Cardiac fibroblast (primary cell): ENCODE results near the gene TSPAN9.

Source experiments
- DNase-seq, 2 donors: peaks; one replicate each; pipeline versions ENCODE4 v3.0.0 to v3.0.0-alpha.2; 2010; ENCODE audit warnings: low read depth in 2 of 2
- H3K4me3 ChIP-seq, 2 donors: replicated peaks in 1 of 2; 1 replicate in 1 of 2; 2 replicates in 1 of 2; pipeline ENCODE4 v1.5.1; 2011; ENCODE audit warnings: low read depth in 2 of 2, low read length in 2 of 2, mild to moderate bottlenecking in 2 of 2, moderate library complexity in 1 of 2
- TF ChIP-seq, protein P1 (sequence below): IDR thresholded peaks from one replicate; pipeline ENCODE4 v1.5.1; 2011; ENCODE audit warnings: low read depth, mild to moderate bottlenecking, low read length, inconsistent platforms

Gene TSPAN9

DNA sequence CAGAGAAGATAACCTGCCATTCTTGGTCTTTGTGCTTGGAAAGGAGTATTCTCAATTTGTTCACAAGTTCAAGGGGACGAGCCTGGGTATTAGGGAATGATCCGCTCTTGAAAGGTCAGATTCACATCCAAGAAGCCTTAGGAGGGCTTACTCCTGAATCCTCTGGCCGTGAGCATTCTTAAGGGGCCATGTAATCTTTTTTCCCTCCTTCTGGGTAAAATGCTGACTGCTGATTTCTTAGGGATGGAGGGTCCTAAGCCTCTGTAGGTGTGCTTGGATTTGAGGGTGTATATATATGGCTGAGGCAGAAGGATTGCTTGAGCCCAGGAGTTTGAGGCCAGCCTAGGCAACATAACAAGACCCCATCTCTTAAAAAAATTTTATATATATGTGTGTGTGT is 149.1 kb downstream of the TSPAN9 start:
- TF ChIP-seq, protein P1, sequence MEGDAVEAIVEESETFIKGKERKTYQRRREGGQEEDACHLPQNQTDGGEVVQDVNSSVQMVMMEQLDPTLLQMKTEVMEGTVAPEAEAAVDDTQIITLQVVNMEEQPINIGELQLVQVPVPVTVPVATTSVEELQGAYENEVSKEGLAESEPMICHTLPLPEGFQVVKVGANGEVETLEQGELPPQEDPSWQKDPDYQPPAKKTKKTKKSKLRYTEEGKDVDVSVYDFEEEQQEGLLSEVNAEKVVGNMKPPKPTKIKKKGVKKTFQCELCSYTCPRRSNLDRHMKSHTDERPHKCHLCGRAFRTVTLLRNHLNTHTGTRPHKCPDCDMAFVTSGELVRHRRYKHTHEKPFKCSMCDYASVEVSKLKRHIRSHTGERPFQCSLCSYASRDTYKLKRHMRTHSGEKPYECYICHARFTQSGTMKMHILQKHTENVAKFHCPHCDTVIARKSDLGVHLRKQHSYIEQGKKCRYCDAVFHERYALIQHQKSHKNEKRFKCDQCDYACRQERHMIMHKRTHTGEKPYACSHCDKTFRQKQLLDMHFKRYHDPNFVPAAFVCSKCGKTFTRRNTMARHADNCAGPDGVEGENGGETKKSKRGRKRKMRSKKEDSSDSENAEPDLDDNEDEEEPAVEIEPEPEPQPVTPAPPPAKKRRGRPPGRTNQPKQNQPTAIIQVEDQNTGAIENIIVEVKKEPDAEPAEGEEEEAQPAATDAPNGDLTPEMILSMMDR, result no peak
- DNase-seq, result no peak

DNA sequence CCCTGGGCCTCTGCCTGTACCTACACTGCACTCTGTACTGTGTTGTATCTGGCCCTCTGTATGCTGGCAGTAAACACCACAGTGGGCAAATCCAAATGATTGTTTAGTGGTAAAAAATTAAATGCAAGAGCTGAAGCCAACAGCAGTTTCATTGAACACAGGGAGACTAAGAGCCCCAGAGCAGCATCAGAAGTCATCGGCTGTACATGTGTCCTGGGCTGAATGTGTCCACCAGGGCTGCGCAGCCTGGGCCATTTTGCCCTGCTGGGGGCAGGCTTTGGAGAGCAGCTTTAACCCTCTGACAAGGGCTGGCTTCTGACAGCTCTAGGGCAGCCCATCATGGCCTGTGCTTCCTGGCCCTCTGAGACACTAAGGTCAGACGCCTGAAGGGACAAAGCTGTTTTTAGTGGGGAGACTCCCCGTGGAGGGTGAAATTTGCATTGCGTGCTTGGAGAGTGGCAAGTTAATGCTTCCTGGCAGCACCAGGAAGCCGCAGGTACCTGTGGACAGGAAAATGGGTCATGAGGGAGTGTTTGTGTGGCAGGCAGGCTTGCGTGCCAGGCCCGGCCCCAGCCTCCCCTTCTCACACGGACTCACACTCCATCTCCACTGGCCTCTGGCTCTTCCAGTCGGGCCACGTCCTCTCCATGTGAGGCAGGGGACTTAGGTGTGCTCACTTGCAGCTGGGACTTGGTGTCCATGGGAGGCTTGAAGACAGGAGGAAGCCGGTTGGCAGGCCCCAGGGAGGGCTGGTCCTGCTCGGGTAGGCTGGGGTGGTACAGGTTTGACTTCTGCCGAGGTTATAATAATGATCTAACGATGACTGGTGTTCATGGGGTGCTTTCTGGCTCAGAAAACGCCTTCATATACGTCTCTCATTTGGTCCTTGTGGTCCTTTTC is 150.1 kb downstream of the TSPAN9 start:
- DNase-seq, result no peak
- no peak overlapping the region for H3K4me3 ChIP-seq

More for the DNA sequence above, 149.1 kb downstream of the TSPAN9 start:
- no peak overlapping the region for H3K4me3 ChIP-seq

DNA sequence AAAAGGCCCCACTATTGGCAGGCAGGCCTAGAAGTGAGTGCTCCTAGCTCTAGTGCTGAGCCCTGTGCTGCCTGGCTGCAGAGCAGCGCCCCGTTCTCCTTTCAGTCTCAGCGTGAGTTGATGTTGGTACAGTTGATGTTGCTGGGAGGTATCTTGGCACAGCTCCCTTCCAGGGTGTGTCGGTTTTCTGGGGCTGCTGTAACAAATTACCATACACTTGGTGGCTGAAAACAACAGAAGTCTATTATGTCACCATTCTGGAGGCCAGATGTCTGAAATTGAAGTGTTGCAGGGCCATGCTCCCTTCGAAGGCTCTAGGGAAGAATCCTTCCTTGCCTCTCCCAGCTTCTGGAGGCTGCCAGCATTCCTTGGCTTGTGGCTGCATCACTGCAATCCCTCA is 151.4 kb downstream of the TSPAN9 start:
- DNase-seq, result no peak
- no peak overlapping the region for H3K4me3 ChIP-seq
- TF ChIP-seq, protein P1, result no peak

More for the DNA sequence above, 150.1 kb downstream of the TSPAN9 start:
- TF ChIP-seq, protein P1, result no peak

DNA sequence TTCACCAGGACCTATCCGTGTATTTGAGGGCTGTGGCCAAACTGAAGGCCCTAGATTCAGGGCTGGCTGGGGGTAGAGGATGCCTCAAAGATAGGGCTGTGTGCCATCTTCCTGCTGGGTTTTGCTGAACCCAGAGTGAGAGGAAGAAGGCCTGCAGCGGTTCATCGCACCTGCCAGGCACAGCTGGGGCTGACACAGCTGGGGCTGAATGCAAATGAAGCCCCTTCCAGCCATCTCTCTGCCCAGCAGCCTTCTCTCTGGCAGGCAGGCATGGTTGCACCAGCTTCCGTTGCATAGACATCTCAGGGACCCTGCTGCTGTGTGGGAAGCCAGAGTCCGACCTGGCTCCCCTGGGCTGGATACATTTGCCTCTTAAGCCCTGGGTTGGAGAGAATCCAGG is 152.4 kb downstream of the TSPAN9 start:
- TF ChIP-seq, protein P1, result no peak
- DNase-seq, result no peak
- no peak overlapping the region for H3K4me3 ChIP-seq

DNA sequence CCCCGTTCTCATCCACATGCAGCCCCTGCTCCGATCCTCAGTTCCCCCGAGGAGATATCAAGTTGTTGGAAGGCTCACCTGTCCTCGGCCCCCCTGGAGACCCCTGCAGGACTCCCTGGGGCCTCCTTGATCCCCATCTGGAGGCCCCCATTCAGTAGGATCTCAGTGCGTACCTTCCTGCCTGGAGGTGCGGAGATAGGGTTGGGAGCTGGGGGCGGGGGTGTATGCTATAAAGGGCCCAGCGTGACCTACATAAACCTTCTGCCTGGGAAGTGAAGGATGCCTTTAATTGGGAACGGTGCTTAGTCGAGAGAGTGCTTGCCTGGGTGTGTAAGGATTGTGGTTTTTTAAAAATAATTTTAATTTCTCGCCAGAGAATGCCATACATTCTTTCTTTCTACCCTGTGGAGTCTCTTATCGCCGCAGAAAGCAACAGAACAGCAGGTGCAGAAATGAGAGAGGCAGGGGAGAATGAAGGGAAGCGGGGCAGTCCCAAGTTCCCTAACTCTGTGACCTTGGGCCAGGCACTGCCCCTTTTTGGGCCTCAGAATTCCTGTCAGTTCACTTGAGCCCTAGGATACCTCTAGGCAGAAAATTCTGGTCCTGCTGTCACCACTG is 153.7 kb downstream of the TSPAN9 start:
- TF ChIP-seq, protein P1, result no peak
- no peak for DNase-seq
- H3K4me3 ChIP-seq, result no peak overlapping the region

DNA sequence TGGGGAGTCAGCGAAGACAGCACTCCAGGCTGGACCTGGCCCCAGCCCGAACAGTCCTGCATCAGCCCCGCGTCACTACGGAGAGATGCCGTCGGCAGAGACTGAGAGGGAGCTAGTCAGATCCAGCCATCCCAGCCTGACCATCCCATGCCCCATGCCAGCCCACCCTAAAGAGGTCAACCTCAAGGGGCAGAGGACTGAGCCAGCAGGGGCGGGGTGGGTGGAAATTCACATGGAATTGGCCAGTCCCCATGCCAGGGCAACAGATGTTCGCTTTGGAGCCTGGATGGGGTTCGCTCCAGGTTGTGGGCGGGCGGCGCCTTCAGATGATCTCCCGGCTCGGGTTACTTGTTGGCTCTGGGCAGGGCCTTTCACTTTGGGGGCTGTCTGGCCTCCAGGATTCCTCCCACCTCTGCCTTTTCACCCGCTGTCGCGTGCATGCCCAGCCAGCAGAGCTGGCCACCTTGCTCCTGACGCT is 154.3 kb downstream of the TSPAN9 start:
- H3K4me3 ChIP-seq, result no peak overlapping the region
- TF ChIP-seq, protein P1, result no peak
- no peak for DNase-seq
